ENCODE results near the gene ASB10.

- TF ChIP-seq CTCF (IDR thresholded peaks at IDR 0.05; ENCODE audit: low read depth, low read length) (no peak), EZH2phosphoT487 (IDR thresholded peaks at IDR 0.05; ENCODE audit: low read depth) (no peak)
These were observed 51.6 kb downstream of the ASB10 start for GRCh38 chr7:151135525-151135845.

Data from OCI-LY3 (cell line).